Lung (tissue), 12 donors: ENCODE data around the gene MYL6B. TPM values are rescaled to one million over a fixed set of nuclear protein-coding genes. Genes with fewer than 3 reads are reported as not detected.

Experiments used
- ATAC-seq: fragments of 200-7000 bp; cut with Tn5 transposase; one replicate; pipeline ENCODE4 v1.9.1; 2020; ENCODE audit warnings: moderate number of reproducible peaks; ENCODE audit not compliant: insufficient read depth, low FRiP score
- DNase-seq, 3 donors: peaks; one replicate each; pipeline ENCODE4 v3.0.0-alpha.2; 2013 to 2017
- H3K27ac ChIP-seq, 2 donors: one replicate each; pipeline ENCODE4 v1.5.1; 2013; ENCODE audit warnings: mild to moderate bottlenecking in 2 of 2, moderate library complexity in 2 of 2, control low read depth in 1 of 2, inconsistent platforms in 1 of 2, low read depth in 1 of 2, low read length in 1 of 2
- H3K27me3 ChIP-seq, 3 donors: one replicate each; pipeline ENCODE4 v1.5.1; 2013; ENCODE audit warnings: low read length in 2 of 3; ENCODE audit not compliant: control insufficient read depth in 3 of 3, insufficient read depth in 3 of 3
- H3K36me3 ChIP-seq, 4 donors: one replicate each; pipeline ENCODE4 v1.5.1; 2013; ENCODE audit warnings: low read length in 4 of 4, mild to moderate bottlenecking in 1 of 4, moderate library complexity in 1 of 4; ENCODE audit not compliant: control insufficient read depth in 4 of 4, insufficient read depth in 4 of 4
- H3K4me1 ChIP-seq, 5 donors: one replicate each; pipeline ENCODE4 v1.5.1; 2013; ENCODE audit warnings: low read length in 5 of 5, mild to moderate bottlenecking in 2 of 5, moderate library complexity in 1 of 5; ENCODE audit not compliant: control insufficient read depth in 5 of 5, insufficient read depth in 5 of 5
- H3K4me3 ChIP-seq: one replicate; pipeline ENCODE4 v1.5.1; 2013; ENCODE audit warnings: mild to moderate bottlenecking, control low read depth, moderate library complexity
- H3K9ac ChIP-seq, 2 donors: one replicate each; pipeline ENCODE4 v1.5.1; 2013; ENCODE audit warnings: low read length in 2 of 2, control low read depth in 1 of 2; ENCODE audit not compliant: insufficient read depth in 1 of 2
- H3K9me3 ChIP-seq, 4 donors: one replicate each; pipeline ENCODE4 v1.5.1; 2013; ENCODE audit warnings: low read length in 3 of 4, mild to moderate bottlenecking in 1 of 4, moderate library complexity in 1 of 4; ENCODE audit not compliant: control insufficient read depth in 4 of 4, insufficient read depth in 3 of 4
- WGBS, 2 donors: extraction: QIAGEN DNeasy Blood & Tissue Kit; methylation state at CpG; one replicate each; pipeline ENCODE4 v1.1.7; 2013; 5-methylcytosine and 5-hydroxymethylcytosine counted together
- polyA plus RNA-seq, 2 donors: library from polyadenylated mRNA; stranded (reverse); fragments of 200-250 nt; gene quantifications; one replicate each; pipeline ENCODE4 v1.2.1, GENCODE V29; 2013
- total RNA-seq, 2 donors: library from RNA; depleted of rRNA in 1 of 2; stranded (reverse); fragments of >200 nt in 1 of 2; gene quantifications; one replicate each; pipeline ENCODE4 v1.2.1, GENCODE V29; 2014 to 2021
- TF ChIP-seq, protein P1 (sequence below): IDR thresholded peaks from 2 replicates; pipeline ENCODE4 v1.5.1; 2012; ENCODE audit warnings: mild to moderate bottlenecking; ENCODE audit errors: control extremely low read depth, extremely low read depth
- donor health status: control.
- donor health status: control.
- donor health status: Bipolar disorder and iron deficiency.
- donor health status: healthy.
- donor health status: DM: yes; HTN: yes; CAD: no.

MYL6B gene
- total and polyA plus RNA-seq, 4 donors, result 20.7 to 46.1 (median 39.7) TPM

DNA sequence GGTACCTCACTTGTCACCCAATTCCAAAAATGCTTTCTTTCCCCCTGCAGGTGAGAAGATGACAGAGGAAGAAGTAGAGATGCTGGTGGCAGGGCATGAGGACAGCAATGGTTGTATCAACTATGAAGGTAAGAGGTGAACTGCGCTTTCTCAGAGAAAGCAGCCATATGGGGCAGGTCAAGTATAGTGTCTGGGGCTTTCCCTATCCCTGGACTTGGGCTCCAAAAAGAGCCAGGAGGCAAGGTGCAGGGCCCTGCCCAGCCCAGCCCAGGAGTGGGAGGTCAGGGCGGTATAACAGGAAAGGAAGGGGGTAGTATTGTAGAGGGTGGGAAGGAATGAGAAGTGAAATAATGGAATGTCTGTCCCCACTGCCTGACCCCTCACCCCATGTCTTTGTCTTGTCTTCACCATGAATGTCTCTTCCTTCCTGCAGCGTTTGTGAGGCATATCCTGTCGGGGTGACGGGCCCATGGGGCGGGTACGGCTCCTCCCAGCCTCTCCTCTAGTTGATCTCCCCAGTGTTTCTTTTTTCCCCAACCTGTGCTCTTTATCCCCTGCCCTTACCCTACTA, 7.9 kb downstream of the MYL6B start:
- TF ChIP-seq, protein P1, sequence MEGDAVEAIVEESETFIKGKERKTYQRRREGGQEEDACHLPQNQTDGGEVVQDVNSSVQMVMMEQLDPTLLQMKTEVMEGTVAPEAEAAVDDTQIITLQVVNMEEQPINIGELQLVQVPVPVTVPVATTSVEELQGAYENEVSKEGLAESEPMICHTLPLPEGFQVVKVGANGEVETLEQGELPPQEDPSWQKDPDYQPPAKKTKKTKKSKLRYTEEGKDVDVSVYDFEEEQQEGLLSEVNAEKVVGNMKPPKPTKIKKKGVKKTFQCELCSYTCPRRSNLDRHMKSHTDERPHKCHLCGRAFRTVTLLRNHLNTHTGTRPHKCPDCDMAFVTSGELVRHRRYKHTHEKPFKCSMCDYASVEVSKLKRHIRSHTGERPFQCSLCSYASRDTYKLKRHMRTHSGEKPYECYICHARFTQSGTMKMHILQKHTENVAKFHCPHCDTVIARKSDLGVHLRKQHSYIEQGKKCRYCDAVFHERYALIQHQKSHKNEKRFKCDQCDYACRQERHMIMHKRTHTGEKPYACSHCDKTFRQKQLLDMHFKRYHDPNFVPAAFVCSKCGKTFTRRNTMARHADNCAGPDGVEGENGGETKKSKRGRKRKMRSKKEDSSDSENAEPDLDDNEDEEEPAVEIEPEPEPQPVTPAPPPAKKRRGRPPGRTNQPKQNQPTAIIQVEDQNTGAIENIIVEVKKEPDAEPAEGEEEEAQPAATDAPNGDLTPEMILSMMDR, result no peak
- peak overlapping the region; percentile 92 for H3K4me3 ChIP-seq
- no peaks in the 10 kb centered on the region for H3K9me3 ChIP-seq
- H3K27me3 ChIP-seq, result no peaks in the 10 kb centered on the region
- 15 to 24% methylated on average over 6 to 7 of the region's 7 CpGs for WGBS, 2 donors
- peak overlapping the region; percentile 13 to 99 for H3K9ac ChIP-seq
- no peak for ATAC-seq
- peaks cover 0 to 23% (median 17%) of the 10 kb centered on the region in 5 donors for H3K4me1 ChIP-seq
- peak overlapping the region; percentile 96 to 98 for H3K27ac ChIP-seq
- peaks cover 9 to 69% (median 49%) of the 10 kb centered on the region in 4 donors for H3K36me3 ChIP-seq
- DNase-seq, result peak in 1 of 3 donors; percentile 40

DNA sequence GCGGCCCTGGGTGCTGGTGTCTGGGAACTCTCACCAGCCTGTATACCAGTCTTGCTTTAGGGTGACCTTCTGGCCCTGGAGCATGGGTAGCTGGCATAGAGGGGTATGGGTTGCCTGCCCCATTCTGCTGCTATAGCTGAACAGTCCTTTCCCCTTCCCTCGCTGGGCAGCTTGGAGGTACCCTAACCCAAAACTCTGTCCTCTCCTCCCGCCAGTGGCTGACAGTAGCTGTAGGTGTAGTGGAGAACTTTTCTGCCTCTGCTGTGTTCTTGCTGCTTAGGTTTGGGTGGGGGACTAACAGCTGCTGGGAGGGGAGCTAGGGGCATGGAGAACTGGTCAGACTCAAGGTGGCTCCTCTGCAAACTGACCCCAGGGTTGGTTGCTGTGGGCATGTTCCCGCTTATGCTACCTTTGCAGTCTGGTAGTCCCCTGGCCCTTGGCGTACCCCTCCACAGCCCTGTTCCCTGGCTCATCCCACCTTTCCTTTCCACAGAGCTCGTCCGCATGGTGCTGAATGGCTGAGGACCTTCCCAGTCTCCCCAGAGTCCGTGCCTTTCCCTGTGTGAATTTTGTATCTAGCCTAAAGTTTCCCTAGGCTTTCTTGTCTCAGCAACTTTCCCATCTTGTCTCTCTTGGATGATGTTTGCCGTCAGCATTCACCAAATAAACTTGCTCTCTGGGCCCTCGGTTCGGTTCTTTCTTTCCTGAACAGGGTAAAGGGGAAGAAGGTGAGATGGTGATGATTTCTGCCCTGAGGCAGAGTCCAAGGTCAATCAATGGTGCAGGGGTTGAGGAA, 8.7 kb downstream of the MYL6B start:
- H3K4me1 ChIP-seq, result peaks cover 0 to 23% (median 17%) of the 10 kb centered on the region in 5 donors
- no peak for DNase-seq
- H3K36me3 ChIP-seq, result peaks cover 10 to 62% (median 50%) of the 10 kb centered on the region in 4 donors
- no peaks in the 10 kb centered on the region for H3K27me3 ChIP-seq
- H3K27ac ChIP-seq, result peak overlapping the region in 1 of 2 donors; percentile 98
- no peaks in the 10 kb centered on the region for H3K9me3 ChIP-seq
- ATAC-seq, result no peak
- H3K9ac ChIP-seq, result peak overlapping the region in 1 of 2 donors; percentile 14
- TF ChIP-seq, protein P1, result no peak
- WGBS, 2 donors, result 74 to 80% methylated on average over 11 of the region's 11 CpGs
- peak overlapping the region; percentile 92 for H3K4me3 ChIP-seq

DNA sequence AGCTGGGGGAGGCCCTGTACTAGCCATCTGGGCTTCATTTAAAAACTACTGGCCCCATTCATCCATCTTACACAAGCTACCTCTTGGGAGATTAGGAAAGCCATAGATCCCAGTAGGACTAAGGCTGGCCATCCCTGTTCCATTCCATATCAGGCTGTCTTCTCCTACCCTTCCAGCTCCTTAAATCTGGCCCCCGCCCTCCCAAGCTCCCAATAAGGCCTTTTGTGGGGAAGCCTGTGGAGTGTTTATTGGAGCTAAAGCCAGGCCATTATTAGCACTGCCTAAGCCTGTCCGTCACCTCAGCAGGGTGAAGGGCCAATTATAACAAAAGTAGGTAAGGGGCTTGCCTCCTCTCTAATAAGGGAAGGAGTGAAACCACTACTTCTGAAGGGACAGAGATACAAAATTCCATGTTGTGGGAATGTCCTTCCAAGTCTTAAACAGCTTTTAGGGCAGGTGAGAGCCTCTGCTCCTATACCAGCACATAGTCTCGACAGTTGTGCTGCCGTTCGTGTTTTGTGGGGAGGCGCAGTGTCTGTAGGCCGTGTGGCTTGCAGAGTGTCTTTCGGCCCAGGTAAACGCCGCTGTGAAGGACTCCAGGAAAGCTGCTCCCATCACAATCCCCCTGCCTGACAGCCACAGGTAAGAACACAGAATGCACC, 9.4 kb downstream of the MYL6B start:
- DNase-seq (no peak), ATAC-seq (no peak)
- peaks cover 0 to 23% (median 17%) of the 10 kb centered on the region in 5 donors for H3K4me1 ChIP-seq
- peaks cover 10 to 62% (median 53%) of the 10 kb centered on the region in 4 donors for H3K36me3 ChIP-seq
- peak overlapping the region in 1 of 2 donors; percentile 12 for H3K27ac ChIP-seq
- TF ChIP-seq, protein P1, result no peak
- no peak overlapping the region for H3K4me3 ChIP-seq
- no peak overlapping the region for H3K9ac ChIP-seq
- 75 to 83% methylated on average over 10 of the region's 10 CpGs for WGBS, 2 donors
- no peaks in the 10 kb centered on the region for H3K9me3 ChIP-seq
- H3K27me3 ChIP-seq, result no peaks in the 10 kb centered on the region
